Memory B cell (primary cell): ENCODE data around the gene IFNE.
"Not testable (repeated sequence)": the region's sequence is repeated elsewhere in the genome, so short reads cannot be mapped to it uniquely, and the experiment has no call there.

Source experiments
- ATAC-seq: fragments of 150-1000 bp; cut with Tn5 transposase; 2 replicates; pipeline ENCODE4 v1.10.0; 2021; ENCODE audit warnings: low read depth, mild to moderate bottlenecking, moderate library complexity
- DNase-seq, 2 donors: peaks; one replicate each; pipeline ENCODE4 v3.0.0; 2022; ENCODE audit warnings: low spot score in 2 of 2
- H3K27ac Mint-ChIP-seq: one replicate; pipeline ENCODE4 v1.8.0; 2022; ENCODE audit warnings: mild to moderate bottlenecking, moderate library complexity, mixed read lengths
- H3K27me3 Mint-ChIP-seq: one replicate; pipeline ENCODE4 v1.8.0; 2022; ENCODE audit warnings: mixed read lengths
- H3K36me3 Mint-ChIP-seq: one replicate; pipeline ENCODE4 v1.8.0; 2022; ENCODE audit warnings: mild to moderate bottlenecking, mixed read lengths
- H3K4me1 Mint-ChIP-seq: one replicate; pipeline ENCODE4 v1.8.0; 2022; ENCODE audit warnings: mixed read lengths
- H3K4me3 Mint-ChIP-seq: one replicate; pipeline ENCODE4 v1.8.0; 2022; ENCODE audit warnings: mild to moderate bottlenecking, moderate library complexity, mixed read lengths
- H3K9me3 Mint-ChIP-seq: one replicate; pipeline ENCODE4 v1.8.0; 2022; ENCODE audit warnings: mixed read lengths

Gene IFNE

DNA sequence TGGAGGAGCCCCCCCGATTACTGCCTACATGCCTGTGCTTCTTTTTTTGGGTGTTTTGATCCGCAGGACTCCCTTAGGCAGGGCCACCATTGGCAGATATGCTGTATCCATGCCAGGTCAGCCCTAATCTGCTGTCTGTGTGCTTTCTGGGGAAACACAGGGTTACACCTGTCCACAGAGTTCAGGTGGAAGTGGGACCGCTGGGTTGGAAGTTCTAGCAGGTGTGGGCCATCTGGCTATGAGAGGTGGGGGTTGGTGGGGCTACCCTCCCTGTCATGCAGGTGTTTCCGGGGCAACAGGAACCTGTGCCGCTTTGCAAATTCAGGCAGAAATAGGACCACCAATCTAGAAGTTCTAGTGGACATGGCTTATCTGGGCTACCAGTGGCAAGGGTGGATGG lies 17.0 kb downstream of the IFNE start:
- Mint-ChIP-seq H3K4me3 (no peak overlapping the region), H3K4me1 (no peaks in the 10 kb centered on the region), H3K27ac (no peak overlapping the region), H3K9me3 (peaks cover 7% of the 10 kb centered on the region), H3K27me3 (peaks cover 5% of the 10 kb centered on the region), H3K36me3 (no peaks in the 10 kb centered on the region)
- DNase-seq (no peak), ATAC-seq (no peak)

DNA sequence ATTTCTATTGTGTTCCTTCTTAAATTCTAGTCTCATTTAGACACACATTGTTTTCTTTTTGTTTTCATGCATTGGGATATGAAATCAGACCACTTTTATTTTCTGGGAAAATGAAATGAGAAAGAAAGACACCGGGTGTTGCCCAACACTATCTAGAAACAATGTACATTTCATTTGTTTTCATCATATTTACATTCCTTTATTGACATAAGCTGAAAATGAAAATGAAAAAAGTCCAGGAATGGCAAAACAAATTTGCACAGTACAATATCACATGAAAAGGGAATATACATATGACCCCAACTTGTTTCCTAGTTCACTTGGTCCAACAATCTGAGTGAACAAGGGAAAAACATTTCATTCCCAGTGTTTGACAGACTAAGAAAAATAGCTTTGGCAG lies 20.7 kb downstream of the IFNE start:
- no peak overlapping the region for H3K4me3 Mint-ChIP-seq
- no peak for DNase-seq
- ATAC-seq: no peak
- peaks cover 14% of the 10 kb centered on the region for H3K27me3 Mint-ChIP-seq
- peaks cover 7% of the 10 kb centered on the region for H3K9me3 Mint-ChIP-seq
- no peak overlapping the region for H3K27ac Mint-ChIP-seq
- H3K36me3 Mint-ChIP-seq: no peaks in the 10 kb centered on the region
- no peaks in the 10 kb centered on the region for H3K4me1 Mint-ChIP-seq

DNA sequence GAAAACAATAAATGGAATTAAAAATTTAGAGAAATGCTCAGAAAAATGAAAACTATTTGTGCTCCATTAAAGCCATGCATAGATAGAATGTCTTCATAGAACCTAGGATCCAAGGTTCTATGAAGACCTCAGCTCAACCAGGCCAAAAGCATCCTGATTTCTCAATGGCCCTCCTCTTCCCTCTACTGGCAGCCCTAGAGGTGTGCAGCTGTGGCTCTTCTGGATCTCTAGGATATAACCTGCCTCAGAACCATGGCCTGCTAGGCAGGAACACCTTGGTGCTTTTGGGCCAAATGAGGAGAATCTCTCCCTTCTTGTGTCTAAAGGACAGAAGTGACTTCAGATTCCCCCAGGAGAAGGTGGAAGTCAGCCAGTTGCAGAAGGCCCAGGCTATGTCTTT lies 26.8 kb downstream of the IFNE start:
- DNase-seq (peak in 1 of 2 donors; percentile 25), ATAC-seq (peak; percentile 91)
- Mint-ChIP-seq H3K4me3 (no peak overlapping the region), H3K27ac (no peak overlapping the region), H3K9me3 (no peaks in the 10 kb centered on the region), H3K36me3 (no peaks in the 10 kb centered on the region), H3K27me3 (peaks cover 16% of the 10 kb centered on the region), H3K4me1 (no peaks in the 10 kb centered on the region)

DNA sequence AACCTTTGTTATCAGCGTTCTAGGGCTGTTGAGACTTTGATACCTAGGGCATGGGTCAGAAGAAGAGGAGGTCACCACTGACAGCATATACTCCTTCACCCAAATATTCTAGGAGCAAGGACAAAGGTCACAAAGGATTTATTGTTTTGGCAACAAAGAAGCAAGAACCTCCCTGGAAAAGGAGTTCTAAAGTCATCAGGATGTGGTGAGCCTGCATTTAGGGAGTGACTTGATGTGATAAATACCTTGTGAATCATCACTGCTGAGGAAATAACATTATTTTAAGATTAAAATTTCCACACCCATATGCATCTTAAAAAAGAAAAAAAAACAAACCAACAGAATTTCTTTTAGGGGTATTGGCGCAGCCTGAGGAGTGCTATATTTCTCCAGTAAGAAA lies 28.0 kb downstream of the IFNE start:
- Mint-ChIP-seq H3K4me3 (no peak overlapping the region), H3K36me3 (no peaks in the 10 kb centered on the region), H3K9me3 (no peaks in the 10 kb centered on the region), H3K4me1 (no peaks in the 10 kb centered on the region), H3K27me3 (peaks cover 26% of the 10 kb centered on the region), H3K27ac (no peak overlapping the region)
- ATAC-seq (no peak), DNase-seq (no peak)

DNA sequence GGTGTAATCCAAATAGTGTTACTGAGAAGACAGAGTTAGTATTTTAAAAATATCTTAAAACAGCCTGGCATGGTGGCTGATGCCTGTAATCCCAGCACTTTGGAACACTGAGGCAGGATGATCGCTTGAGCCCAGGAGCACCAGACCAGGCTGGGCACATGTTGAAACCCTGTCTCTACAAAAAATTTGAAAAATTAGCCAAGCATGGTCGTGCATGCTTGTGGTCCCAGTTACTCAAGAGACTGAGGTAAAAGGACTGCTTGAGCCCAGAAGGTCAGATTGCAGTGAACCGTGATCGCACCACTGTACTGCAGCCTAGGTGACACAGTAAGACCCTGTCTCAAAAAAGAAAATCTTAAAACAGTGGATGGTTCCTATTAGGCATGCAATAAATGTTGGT lies 29.4 kb downstream of the IFNE start:
- no peaks in the 10 kb centered on the region for H3K4me1 Mint-ChIP-seq
- H3K27ac Mint-ChIP-seq: no peak overlapping the region
- H3K27me3 Mint-ChIP-seq: peaks cover 27% of the 10 kb centered on the region
- DNase-seq (no peak), ATAC-seq (no peak)
- H3K4me3 Mint-ChIP-seq: no peak overlapping the region
- no peaks in the 10 kb centered on the region for H3K9me3 Mint-ChIP-seq
- H3K36me3 Mint-ChIP-seq: no peaks in the 10 kb centered on the region

DNA sequence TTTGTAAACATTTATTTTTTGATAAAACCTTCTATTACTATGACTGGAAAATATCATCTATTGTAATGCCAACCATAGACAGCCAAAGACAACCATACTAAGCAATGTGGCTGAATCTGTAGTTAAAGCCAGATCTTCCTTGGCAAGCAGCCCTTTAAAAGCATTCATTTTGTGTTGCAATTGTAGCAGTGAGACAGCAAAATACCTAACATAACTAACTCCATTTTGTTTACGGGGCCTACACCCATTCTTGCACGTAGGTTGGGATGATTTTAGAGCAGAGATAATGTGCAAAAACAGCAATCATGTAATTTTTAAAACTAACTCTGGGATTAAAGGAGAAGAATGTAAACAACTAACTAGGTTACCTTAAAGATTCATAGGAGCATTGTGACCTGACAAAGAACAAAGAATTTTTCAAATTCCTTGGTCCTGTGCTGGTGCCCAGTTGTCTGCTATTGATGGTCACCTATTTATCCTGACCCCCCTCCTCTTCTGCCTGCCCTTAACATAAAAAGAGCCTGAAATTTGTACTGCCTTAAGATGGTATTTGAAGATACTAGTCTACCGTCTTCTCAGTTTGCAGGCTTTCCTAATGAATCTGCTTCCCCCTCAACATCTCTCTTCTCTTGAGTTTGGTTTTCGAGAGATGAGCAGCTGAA lies 31.2 kb downstream of the IFNE start:
- no peaks in the 10 kb centered on the region for H3K9me3 Mint-ChIP-seq
- H3K36me3 Mint-ChIP-seq: no peaks in the 10 kb centered on the region
- DNase-seq: no peak
- ATAC-seq: no peak
- H3K4me3 Mint-ChIP-seq: no peak overlapping the region
- H3K4me1 Mint-ChIP-seq: no peaks in the 10 kb centered on the region
- peaks cover 23% of the 10 kb centered on the region for H3K27me3 Mint-ChIP-seq
- no peak overlapping the region for H3K27ac Mint-ChIP-seq

DNA sequence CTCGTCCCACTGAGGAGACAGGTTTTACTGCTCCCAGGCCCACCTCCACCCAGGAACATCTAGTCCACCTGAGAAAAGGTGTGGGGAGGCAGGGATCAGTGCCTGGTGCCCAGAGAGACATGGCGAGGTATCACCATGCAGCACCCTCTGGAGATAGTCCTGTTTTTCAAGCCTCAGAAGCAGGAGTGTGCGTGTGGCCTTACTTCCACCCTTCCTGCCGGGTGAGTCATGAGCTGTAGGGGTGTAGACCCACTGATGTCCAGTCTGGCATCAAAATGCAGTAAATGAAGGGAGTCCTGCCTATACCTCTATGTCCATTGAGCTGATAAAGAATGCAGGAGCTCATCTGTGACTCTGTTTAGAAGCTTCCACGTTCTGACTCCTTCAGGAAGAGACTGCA lies 32.8 kb downstream of the IFNE start:
- not testable (repeated sequence) for H3K4me3 Mint-ChIP-seq, H3K4me1 Mint-ChIP-seq, ATAC-seq, DNase-seq, H3K27ac Mint-ChIP-seq, H3K9me3 Mint-ChIP-seq, H3K36me3 Mint-ChIP-seq
- peaks cover 23% of the 10 kb centered on the region for H3K27me3 Mint-ChIP-seq

DNA sequence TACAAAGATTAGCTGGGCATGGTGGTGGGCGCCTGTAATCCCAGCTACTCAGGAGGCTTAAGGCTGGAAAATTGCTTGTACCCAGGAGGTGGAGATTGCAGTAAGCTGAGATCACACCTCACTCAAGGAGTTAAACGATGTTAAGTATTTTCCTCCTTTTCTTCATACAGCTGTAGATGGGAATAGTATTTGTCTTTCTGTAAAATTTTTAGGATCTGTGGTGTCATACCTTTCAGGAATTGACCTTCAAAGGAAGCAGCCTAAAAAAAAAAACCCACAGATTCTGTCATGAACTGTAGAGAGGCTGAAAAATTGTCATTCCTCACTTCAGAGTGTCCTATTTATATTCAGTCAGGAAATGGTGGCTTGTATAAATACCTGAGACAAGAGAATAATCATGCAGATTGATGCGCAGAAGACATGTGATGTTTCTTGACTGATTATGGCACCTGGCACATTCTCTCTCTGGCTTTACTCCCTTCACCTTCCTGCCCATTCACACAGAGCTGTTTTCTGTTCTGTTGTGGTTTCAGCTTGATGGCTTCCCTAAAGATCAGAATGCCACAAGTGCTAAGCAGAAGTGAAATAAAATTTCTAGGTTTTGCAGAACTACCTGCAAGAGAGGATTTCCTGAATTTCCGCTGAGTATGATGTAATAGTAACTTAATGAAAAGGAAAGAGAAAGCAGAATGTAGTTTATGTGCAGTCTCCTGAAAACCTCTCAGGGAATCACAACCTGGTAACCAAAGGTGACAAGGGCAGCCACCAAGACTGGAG lies 38.1 kb downstream of the IFNE start:
- Mint-ChIP-seq H3K27ac (peak overlapping the region; percentile 65), H3K36me3 (no peaks in the 10 kb centered on the region), H3K4me1 (peaks cover 6% of the 10 kb centered on the region), H3K9me3 (no peaks in the 10 kb centered on the region), H3K27me3 (peaks cover 11% of the 10 kb centered on the region), H3K4me3 (no peak overlapping the region)
- ATAC-seq (peak; percentile 95), DNase-seq (peak; percentile 27 to 69)

DNA sequence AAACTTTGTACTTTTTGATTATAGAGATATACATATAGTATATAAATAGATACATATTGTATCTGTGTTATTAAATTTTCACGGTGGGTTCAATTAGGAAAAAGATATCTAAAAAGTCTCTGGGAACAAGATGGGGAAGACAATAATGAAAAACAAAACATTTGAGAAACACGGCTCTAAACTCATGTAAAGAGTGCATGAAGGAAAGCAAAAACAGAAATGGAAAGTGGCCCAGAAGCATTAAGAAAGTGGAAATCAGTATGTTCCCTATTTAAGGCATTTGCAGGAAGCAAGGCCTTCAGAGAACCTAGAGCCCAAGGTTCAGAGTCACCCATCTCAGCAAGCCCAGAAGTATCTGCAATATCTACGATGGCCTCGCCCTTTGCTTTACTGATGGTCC lies 42.0 kb downstream of the IFNE start, which contains the start of gene IFNA1:
TSS of gene IFNA1 (plus strand) at position 301 of the 400 bp plus-strand sequence. CDS start at position 370, 69 bp downstream.
- DNase-seq (no peak), ATAC-seq (no peak)
- Mint-ChIP-seq H3K4me1 (peaks cover 6% of the 10 kb centered on the region), H3K27ac (no peak within 1 kb of the TSS), H3K4me3 (no peak within 1 kb of the TSS), H3K27me3 (peaks cover 6% of the 10 kb centered on the region), H3K9me3 (no peaks in the 10 kb centered on the region), H3K36me3 (no peaks in the 10 kb centered on the region)

DNA sequence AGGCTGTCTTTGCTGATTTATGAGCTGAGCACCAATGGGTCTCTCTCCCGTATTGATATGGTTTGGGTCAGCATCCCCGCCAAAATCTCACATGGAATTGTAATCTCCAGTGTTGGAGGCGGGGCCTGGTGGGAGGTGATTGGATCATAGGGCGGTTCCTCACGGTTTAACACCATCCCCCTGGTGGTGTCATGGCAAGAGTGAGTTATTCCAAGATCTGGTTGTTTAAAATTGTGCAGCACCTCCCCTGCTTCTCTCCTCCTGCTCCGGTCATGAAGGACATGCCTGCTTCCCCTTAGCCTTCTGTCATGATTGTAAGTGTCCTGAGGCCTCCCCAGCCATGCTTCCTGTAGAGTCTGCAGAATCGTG lies 47.1 kb downstream of the IFNE start:
- not testable (repeated sequence) for DNase-seq, H3K4me1 Mint-ChIP-seq, H3K27ac Mint-ChIP-seq, H3K9me3 Mint-ChIP-seq, H3K36me3 Mint-ChIP-seq, ATAC-seq, H3K4me3 Mint-ChIP-seq
- peaks cover 11% of the 10 kb centered on the region for H3K27me3 Mint-ChIP-seq

DNA sequence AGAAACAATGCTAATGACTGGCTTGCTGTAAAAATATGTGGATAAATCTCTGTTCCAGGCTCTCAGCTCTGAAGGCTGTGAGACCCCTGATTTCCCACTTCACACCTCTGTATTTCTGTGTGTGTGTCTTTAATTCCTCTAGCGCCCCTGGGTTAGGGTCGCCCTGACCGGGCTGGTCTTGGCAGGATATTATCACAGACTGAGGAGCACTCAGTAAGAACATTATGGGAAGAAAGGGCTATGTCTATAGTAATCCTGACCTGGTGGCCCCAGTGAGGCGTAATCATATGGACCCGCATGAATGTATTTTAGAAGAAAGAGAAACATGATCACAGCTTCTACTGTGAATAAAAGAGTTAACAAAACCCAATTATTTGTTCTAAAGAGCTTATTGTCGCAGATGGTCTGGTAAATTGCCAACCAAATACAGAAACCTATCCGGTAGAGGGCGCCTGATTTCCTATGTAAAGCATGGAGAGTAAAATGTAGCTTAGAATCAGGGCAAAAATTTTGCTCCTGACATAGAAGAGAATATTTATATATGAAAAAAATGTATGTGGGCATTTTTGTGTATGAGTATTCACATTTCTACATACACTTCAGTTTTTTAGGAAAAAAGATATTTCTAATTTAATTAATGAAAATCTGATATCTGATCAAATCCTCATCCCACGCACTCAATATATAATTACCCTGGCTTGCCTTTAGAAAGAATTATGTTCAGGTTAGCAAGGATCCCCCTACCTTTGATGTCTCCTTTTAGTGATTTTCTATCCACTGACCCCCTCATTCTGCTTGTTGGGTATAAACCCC lies 47.7 kb downstream of the IFNE start:
- peak; percentile 48 for ATAC-seq
- H3K27me3 Mint-ChIP-seq: peaks cover 11% of the 10 kb centered on the region

DNA sequence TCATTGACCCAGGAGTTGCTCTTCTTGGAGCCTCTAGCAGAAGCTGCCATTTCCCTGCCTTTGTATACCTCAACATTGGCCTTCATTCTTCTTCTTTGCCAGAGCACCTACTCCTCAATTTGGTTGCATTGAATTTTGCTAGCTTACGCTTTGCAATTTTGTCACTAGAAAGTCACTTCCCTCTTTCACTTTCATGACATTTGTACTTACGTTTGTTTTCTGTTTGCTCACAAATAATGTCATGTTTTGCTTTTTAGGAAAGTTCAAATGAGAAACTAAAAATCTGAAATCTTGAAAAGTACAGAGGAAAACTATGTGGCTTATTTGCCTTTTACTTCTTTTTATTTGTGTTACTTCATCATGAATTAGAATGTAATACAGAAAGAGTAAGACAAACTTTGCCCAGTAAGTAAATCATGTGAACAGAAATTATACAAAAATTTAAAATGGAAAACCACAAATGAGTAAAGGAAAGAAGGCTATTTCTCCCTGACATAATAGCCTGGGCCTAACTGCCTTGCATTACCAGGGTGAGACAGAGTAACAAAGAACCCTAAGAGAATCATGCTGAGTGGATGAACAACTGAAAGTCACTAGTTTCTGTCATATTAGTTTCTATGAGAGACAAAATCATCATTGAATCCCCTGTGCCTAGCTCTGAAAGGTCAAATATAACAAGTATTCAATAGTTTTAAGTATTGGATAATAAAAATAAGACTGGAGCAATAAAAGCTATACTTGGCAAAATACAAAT lies 49.3 kb downstream of the IFNE start:
- H3K36me3 Mint-ChIP-seq: no peaks in the 10 kb centered on the region
- H3K4me1 Mint-ChIP-seq: peaks cover 19% of the 10 kb centered on the region
- H3K9me3 Mint-ChIP-seq: no peaks in the 10 kb centered on the region
- DNase-seq: peak in 1 of 2 donors; percentile 12
- H3K27ac Mint-ChIP-seq: no peak overlapping the region
- no peak overlapping the region for H3K4me3 Mint-ChIP-seq
- peak; percentile 81 for ATAC-seq
- peaks cover 19% of the 10 kb centered on the region for H3K27me3 Mint-ChIP-seq

More for the DNA sequence above, 47.7 kb downstream of the IFNE start:
- H3K4me1 Mint-ChIP-seq: peaks cover 10% of the 10 kb centered on the region
- no peak overlapping the region for H3K27ac Mint-ChIP-seq
- H3K36me3 Mint-ChIP-seq: no peaks in the 10 kb centered on the region
- H3K4me3 Mint-ChIP-seq: no peak overlapping the region
- no peaks in the 10 kb centered on the region for H3K9me3 Mint-ChIP-seq
- peak; percentile 28 to 44 for DNase-seq
